ENCODE results near the gene PPIB. TPM values are rescaled to one million over a fixed set of nuclear protein-coding genes. Genes with fewer than 3 reads are reported as not detected.

The PPIB gene
- total and polyA plus RNA-seq, 9 of the 15 experiments (the other 6 are each of a cell fraction or from before 2014, with no cell fraction given), result 306 to 746 (median 439) TPM

DNA sequence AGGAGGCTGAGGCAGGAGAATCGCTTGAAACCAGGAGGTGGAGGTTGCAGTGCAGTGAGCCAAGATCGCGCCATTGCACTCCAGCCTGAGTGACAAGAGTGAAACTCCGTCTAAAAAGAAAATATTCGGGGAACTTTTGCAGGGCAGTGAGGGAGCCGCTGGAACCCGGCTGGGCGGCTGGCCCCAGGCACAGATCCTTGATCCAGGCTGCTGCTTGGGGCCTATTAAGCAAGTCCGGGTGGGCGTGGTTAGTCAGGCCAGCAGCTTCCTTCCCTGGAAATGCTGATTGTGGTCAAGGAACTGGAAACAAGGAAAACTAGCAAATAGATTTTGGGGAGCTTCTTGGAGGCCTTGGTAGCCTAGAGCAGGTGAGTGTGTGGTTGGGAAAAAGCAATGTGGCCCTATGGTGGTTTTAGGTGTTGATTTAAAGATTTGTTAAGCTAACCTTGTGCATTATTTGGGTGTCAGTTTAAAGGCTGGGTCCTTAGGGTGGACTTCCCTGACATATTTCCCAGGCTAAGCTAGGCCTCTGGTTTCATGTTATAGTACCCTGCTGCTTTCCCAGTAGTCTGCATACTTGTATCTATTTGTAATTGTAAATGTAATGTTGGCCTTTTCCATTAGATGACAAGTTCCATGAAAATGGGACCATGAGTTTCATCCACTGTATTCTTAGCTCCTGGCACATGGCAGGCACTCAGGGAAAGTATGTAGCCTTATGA is 29.0 kb downstream of the PPIB start:
- Histone ChIP-seq H3K27me3 (ENCODE audit: control insufficient read depth in 2 of 2, insufficient read depth in 2 of 2, low read length in 2 of 2) (no peaks in the 10 kb centered on the region), H3K9ac (ENCODE audit: insufficient read depth in 1 of 2, low read depth in 2 of 2, low read length in 2 of 2) (no peak overlapping the region), H3K4me3 (no peak overlapping the region), H3K27ac (ENCODE audit: extremely low read depth, low read depth, low read length) (no peak overlapping the region), H3K9me1 (ENCODE audit: control insufficient read depth, insufficient read depth, low read length) (no peaks in the 10 kb centered on the region), H3K36me3 (ENCODE audit: control insufficient read depth, insufficient read depth, low read length) (peaks cover 88% of the 10 kb centered on the region), H4K20me1 (replicated peaks; ENCODE audit: control insufficient read depth, insufficient read depth, low read length) (peaks cover 2% of the 10 kb centered on the region; the same call in 1 of the 2 replicates), H3K9me3 (replicated peaks; ENCODE audit: control insufficient read depth, insufficient read depth, low read depth, low read length) (no peaks in the 10 kb centered on the region), H3K4me1 (replicated peaks in 1 of 2; ENCODE audit: control insufficient read depth in 2 of 2, insufficient read depth in 2 of 2, low read length in 2 of 2) (peaks cover 0 to 9% of the 10 kb centered on the region in 2 experiments; a peak in 3 of 5 replicates), H3K4me2 (ENCODE audit: insufficient read depth, low read length) (no peak overlapping the region), H3K79me2 (ENCODE audit: control insufficient read depth, insufficient read depth, low read length) (no peaks in the 10 kb centered on the region), H2AFZ (ENCODE audit: low read depth, low read length) (no peak overlapping the region)
- intact Hi-C loops (cut with micrococcal nuclease) (no loop called here), in situ Hi-C loops (cut with MboI) (no loop called here)
- TF ChIP-seq, protein P1, sequence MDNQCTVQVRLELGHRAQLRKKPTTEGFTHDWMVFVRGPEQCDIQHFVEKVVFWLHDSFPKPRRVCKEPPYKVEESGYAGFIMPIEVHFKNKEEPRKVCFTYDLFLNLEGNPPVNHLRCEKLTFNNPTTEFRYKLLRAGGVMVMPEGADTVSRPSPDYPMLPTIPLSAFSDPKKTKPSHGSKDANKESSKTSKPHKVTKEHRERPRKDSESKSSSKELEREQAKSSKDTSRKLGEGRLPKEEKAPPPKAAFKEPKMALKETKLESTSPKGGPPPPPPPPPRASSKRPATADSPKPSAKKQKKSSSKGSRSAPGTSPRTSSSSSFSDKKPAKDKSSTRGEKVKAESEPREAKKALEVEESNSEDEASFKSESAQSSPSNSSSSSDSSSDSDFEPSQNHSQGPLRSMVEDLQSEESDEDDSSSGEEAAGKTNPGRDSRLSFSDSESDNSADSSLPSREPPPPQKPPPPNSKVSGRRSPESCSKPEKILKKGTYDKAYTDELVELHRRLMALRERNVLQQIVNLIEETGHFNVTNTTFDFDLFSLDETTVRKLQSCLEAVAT (IDR thresholded peaks at IDR 0.05), result no peak
- no peak for TF ChIP-seq MEF2A (IDR thresholded peaks at IDR 0.05; ENCODE audit: control insufficient read depth, low read depth, low read length)
- CTCF ChIA-PET (ENCODE audit: low intra/inter-chr PET ratio), result no interaction called here
- ATAC-seq (no peak), FAIRE-seq (no peak), DNase-seq (ENCODE audit: extremely low read depth in 1 of 4, low spot score in 3 of 4) (no peak)
- WGBS (ENCODE audit: insufficient coverage, low coverage, missing lambda C conversion rate), result 92% methylated on average over 10 of the region's 10 CpGs
- POLR2A ChIA-PET, result interaction anchor here (0.6 to 5.9 kb wide), 4 partner anchors 10 to 19 kb away, joined by 3 to 34 read pairs (median 3); no protein-coding TSS in a partner anchor
- BruUV-seq (replicated peaks), result no TSS peak

GRCh38 chr15:64132217-64132616 is 30.6 kb downstream of the PPIB start:
- no TSS peak for BruUV-seq (replicated peaks)
- in situ Hi-C loops (cut with MboI), result no loop called here
- no peaks in the 10 kb centered on the region for H3K9me3 ChIP-seq (replicated peaks; ENCODE audit: control insufficient read depth, insufficient read depth, low read depth, low read length)
- 84% methylated on average over 4 of the region's 4 CpGs for WGBS (ENCODE audit: insufficient coverage, low coverage, missing lambda C conversion rate)
- H3K4me1 ChIP-seq (replicated peaks in 1 of 2; ENCODE audit: control insufficient read depth in 2 of 2, insufficient read depth in 2 of 2, low read length in 2 of 2), result peaks cover 0 to 6% of the 10 kb centered on the region in 2 experiments; a peak in 1 of 5 replicates
- no peak for DNase-seq (ENCODE audit: extremely low read depth in 1 of 4, low spot score in 3 of 4)
- H3K4me2 ChIP-seq (ENCODE audit: insufficient read depth, low read length), result no peak overlapping the region
- FAIRE-seq, result no peak
- no peaks in the 10 kb centered on the region for H3K27me3 ChIP-seq (ENCODE audit: control insufficient read depth in 2 of 2, insufficient read depth in 2 of 2, low read length in 2 of 2)
- intact Hi-C loops (cut with micrococcal nuclease), result no loop called here
- peaks cover 90% of the 10 kb centered on the region for H3K36me3 ChIP-seq (ENCODE audit: control insufficient read depth, insufficient read depth, low read length)
- ChIA-PET POLR2A (interaction anchor here (0.7 to 5.9 kb wide), 4 partner anchors 9 to 19 kb away, joined by 3 to 34 read pairs (median 4); no protein-coding TSS in a partner anchor), CTCF (ENCODE audit: low intra/inter-chr PET ratio) (no interaction called here)
- H3K9me1 ChIP-seq (ENCODE audit: control insufficient read depth, insufficient read depth, low read length), result no peaks in the 10 kb centered on the region
- no peaks in the 10 kb centered on the region for H3K79me2 ChIP-seq (ENCODE audit: control insufficient read depth, insufficient read depth, low read length)
- no peaks in the 10 kb centered on the region; the same call in 1 of the 2 replicates for H4K20me1 ChIP-seq (replicated peaks; ENCODE audit: control insufficient read depth, insufficient read depth, low read length)
- no peak for ATAC-seq
- no peak overlapping the region for H3K9ac ChIP-seq (ENCODE audit: insufficient read depth in 1 of 2, low read depth in 2 of 2, low read length in 2 of 2)
- H3K4me3 ChIP-seq, result no peak overlapping the region
- H3K27ac ChIP-seq (ENCODE audit: extremely low read depth, low read depth, low read length), result no peak overlapping the region
- H2AFZ ChIP-seq (ENCODE audit: low read depth, low read length), result no peak overlapping the region
- no peak for TF ChIP-seq RBM17 (IDR thresholded peaks at IDR 0.05; ENCODE audit: borderline replicate concordance, low read depth, low read length)
- TF ChIP-seq ZNF584 (CRISPR knock-in tag; IDR thresholded peaks at IDR 0.05; ENCODE audit: low read depth), result no peak
- TF ChIP-seq, protein P2, sequence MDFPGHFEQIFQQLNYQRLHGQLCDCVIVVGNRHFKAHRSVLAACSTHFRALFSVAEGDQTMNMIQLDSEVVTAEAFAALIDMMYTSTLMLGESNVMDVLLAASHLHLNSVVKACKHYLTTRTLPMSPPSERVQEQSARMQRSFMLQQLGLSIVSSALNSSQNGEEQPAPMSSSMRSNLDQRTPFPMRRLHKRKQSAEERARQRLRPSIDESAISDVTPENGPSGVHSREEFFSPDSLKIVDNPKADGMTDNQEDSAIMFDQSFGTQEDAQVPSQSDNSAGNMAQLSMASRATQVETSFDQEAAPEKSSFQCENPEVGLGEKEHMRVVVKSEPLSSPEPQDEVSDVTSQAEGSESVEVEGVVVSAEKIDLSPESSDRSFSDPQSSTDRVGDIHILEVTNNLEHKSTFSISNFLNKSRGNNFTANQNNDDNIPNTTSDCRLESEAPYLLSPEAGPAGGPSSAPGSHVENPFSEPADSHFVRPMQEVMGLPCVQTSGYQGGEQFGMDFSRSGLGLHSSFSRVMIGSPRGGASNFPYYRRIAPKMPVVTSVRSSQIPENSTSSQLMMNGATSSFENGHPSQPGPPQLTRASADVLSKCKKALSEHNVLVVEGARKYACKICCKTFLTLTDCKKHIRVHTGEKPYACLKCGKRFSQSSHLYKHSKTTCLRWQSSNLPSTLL (IDR thresholded peaks at IDR 0.05), result no peak
- TF ChIP-seq, protein P3, sequence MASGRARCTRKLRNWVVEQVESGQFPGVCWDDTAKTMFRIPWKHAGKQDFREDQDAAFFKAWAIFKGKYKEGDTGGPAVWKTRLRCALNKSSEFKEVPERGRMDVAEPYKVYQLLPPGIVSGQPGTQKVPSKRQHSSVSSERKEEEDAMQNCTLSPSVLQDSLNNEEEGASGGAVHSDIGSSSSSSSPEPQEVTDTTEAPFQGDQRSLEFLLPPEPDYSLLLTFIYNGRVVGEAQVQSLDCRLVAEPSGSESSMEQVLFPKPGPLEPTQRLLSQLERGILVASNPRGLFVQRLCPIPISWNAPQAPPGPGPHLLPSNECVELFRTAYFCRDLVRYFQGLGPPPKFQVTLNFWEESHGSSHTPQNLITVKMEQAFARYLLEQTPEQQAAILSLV (tag; IDR thresholded peaks at IDR 0.05), result no peak
- no peak for TF ChIP-seq SP1 (CRISPR knock-in tag; IDR thresholded peaks at IDR 0.05)

Measured in K562 (cell line).